Measurements from ENCODE around the gene CROCC2.

GRCh38 chr2:240990266-240990529 is 84.1 kb downstream of the CROCC2 start:
- TF ChIP-seq PAX8 (IDR thresholded peaks at IDR 0.05), result no peak
- no peak for TF ChIP-seq USF2 (IDR thresholded peaks at IDR 0.05; ENCODE audit: borderline replicate concordance, low read depth, low read length)
- no peak for TF ChIP-seq JUND (IDR thresholded peaks at IDR 0.05; ENCODE audit: low read depth, low read length)
- no peak for TF ChIP-seq CTCF (IDR thresholded peaks at IDR 0.05 in 2 of 3, conservative IDR thresholded peaks at IDR 0.05 in 1 of 3; ENCODE audit: control insufficient read depth in 2 of 3, extremely low read depth in 1 of 3, insufficient read depth in 1 of 3, low read depth in 3 of 3, low read length in 3 of 3)
- no peak for TF ChIP-seq RFX5 (IDR thresholded peaks at IDR 0.05; ENCODE audit: low read depth, low read length)
- no peak for TF ChIP-seq SIN3A (IDR thresholded peaks at IDR 0.05; ENCODE audit: low read depth, low read length)
- no peak for TF ChIP-seq FOXM1 (IDR thresholded peaks at IDR 0.05; ENCODE audit: low read depth, low read length)
- TF ChIP-seq PBX3 (IDR thresholded peaks at IDR 0.05; ENCODE audit: insufficient replicate concordance, low read depth, low read length), result no peak
- no peak for TF ChIP-seq SP1 (IDR thresholded peaks at IDR 0.05; ENCODE audit: low read depth, low read length)
- no peak for TF ChIP-seq YY1 (IDR thresholded peaks at IDR 0.05; ENCODE audit: low read depth, low read length)
- no peak for TF ChIP-seq EZH2 (IDR thresholded peaks at IDR 0.05; ENCODE audit: borderline replicate concordance, control insufficient read depth, low read depth, low read length)
- TF ChIP-seq NBN (IDR thresholded peaks at IDR 0.05), result no peak
- no peak for TF ChIP-seq IKZF1 (conservative IDR thresholded peaks at IDR 0.05)

Data from GM12878 (cell line).